ENCODE measurements around the gene TUBB4B.
A peak's percentile ranks its signal among the peaks of the same experiment; 100 is the strongest.

The TUBB4B gene

DNA sequence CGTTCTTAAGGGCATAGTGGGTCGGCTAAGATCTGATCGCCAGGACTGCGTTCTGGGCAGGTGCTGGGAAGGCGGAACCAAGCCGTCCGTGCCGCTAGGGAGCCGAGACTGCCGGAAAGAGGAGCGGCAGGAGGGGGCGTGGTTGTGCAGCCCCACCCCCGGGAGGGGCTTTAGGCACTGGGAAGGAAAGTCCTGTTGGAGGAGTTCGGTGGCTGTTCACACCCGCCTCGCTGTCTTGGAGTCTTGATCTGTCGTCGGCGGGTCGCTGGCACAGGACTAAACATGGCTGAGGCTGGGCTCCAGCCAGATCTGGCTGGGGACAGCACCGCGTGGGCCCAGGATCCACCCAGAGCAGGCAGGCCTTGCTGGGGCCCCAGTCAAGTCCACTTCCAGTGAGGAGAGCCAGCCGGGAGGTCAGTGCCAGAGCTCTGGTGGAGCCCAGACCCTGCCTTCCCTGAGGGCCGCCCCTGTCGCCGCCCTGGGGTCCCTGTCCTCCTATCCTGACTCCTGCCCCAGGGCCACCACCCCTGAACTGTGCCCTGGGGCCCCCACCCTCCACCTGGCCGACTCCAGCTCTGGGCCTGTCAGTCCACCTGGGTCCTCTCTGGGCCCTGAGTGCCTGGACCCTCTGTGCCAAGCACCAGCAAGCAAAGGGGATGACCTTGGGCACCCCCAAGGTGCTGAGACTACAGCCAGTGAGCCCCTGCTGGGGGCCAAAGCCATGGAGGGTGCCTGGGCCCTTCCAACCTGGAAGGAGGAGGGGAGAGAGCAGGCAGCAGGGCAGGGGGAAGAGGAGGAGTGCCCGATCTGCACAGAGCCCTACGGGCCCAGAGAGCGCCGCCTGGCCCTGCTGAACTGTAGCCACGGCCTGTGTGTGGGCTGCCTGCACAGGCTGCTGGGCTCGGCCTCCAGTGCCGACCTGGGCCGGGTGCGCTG, 23.5 kb upstream of the TUBB4B start:
- ChIA-PET CTCF (interaction anchor here (1.0 to 1.1 kb wide), 4 partner anchors 17 to 188 kb away, joined by 3 to 4 read pairs (median 3); no protein-coding TSS in a partner anchor), POLR2A (interaction anchor here (0.6 to 17.2 kb wide), 9 partner anchors 9 to 186 kb away, joined by 3 to 304 read pairs (median 8); partner anchors contain the start of genes FUT7, NDOR1, TMEM203 and TPRN)
- Histone ChIP-seq H3K27ac (ENCODE audit: extremely low read depth, low read depth, low read length) (no peak overlapping the region), H3K9me3 (ENCODE audit: control insufficient read depth, insufficient read depth, low read depth, low read length) (no peaks in the 10 kb centered on the region), H3K36me3 (ENCODE audit: control insufficient read depth in 2 of 2, insufficient read depth in 1 of 2, low read length in 2 of 2) (peaks cover 0 to 70% of the 10 kb centered on the region in 2 experiments; a peak in 1 of 3 replicates), H3K4me3 (ENCODE audit: low read depth, low read length) (no peak overlapping the region), H3K4me1 (ENCODE audit: control insufficient read depth, insufficient read depth, low read length) (no peaks in the 10 kb centered on the region; the same call in 1 of the 2 replicates)
- TF ChIP-seq, protein P1, sequence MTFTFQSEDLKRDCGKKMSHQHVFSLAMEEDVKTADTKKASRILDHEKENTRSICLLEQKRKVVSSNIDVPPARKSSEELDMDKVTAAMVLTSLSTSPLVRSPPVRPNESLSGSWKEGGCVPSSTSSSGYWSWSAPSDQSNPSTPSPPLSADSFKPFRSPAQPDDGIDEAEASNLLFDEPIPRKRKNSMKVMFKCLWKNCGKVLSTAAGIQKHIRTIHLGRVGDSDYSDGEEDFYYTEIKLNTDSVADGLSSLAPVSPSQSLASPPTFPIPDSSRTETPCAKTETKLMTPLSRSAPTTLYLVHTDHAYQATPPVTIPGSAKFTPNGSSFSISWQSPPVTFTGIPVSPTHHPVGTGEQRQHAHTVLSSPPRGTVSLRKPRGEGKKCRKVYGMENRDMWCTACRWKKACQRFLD (tag by site-specific recombination; IDR thresholded peaks at IDR 0.05): no peak
- peak; percentile 61; the same call in 1 of the 2 replicates for TF ChIP-seq KLF8 (tag by site-specific recombination; IDR thresholded peaks at IDR 0.05)
- TF ChIP-seq, protein P2, sequence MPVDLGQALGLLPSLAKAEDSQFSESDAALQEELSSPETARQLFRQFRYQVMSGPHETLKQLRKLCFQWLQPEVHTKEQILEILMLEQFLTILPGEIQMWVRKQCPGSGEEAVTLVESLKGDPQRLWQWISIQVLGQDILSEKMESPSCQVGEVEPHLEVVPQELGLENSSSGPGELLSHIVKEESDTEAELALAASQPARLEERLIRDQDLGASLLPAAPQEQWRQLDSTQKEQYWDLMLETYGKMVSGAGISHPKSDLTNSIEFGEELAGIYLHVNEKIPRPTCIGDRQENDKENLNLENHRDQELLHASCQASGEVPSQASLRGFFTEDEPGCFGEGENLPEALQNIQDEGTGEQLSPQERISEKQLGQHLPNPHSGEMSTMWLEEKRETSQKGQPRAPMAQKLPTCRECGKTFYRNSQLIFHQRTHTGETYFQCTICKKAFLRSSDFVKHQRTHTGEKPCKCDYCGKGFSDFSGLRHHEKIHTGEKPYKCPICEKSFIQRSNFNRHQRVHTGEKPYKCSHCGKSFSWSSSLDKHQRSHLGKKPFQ (tag by site-specific recombination; IDR thresholded peaks at IDR 0.05): peak; percentile 94
- TF ChIP-seq ZNF184 (tag by site-specific recombination; IDR thresholded peaks at IDR 0.05): no peak
- TF ChIP-seq KLF16 (tag by site-specific recombination; IDR thresholded peaks at IDR 0.05): peak; percentile 60; the same call in 1 of the 2 replicates
- peak; percentile 99 for TF ChIP-seq KLF9 (tag by site-specific recombination; IDR thresholded peaks at IDR 0.05; ENCODE audit: low read depth)
- peak; percentile 79 for TF ChIP-seq SP2 (tag by site-specific recombination; IDR thresholded peaks at IDR 0.05)
- TF ChIP-seq ZFHX2 (tag by site-specific recombination; conservative IDR thresholded peaks at IDR 0.05): peak; percentile 45
- peak; percentile 23; the same call in 1 of the 2 replicates for TF ChIP-seq SP7 (tag by site-specific recombination; IDR thresholded peaks at IDR 0.05)
- TF ChIP-seq, protein P3, sequence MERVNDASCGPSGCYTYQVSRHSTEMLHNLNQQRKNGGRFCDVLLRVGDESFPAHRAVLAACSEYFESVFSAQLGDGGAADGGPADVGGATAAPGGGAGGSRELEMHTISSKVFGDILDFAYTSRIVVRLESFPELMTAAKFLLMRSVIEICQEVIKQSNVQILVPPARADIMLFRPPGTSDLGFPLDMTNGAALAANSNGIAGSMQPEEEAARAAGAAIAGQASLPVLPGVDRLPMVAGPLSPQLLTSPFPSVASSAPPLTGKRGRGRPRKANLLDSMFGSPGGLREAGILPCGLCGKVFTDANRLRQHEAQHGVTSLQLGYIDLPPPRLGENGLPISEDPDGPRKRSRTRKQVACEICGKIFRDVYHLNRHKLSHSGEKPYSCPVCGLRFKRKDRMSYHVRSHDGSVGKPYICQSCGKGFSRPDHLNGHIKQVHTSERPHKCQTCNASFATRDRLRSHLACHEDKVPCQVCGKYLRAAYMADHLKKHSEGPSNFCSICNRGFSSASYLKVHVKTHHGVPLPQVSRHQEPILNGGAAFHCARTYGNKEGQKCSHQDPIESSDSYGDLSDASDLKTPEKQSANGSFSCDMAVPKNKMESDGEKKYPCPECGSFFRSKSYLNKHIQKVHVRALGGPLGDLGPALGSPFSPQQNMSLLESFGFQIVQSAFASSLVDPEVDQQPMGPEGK (tag by site-specific recombination; IDR thresholded peaks at IDR 0.05): peak; percentile 85
- TF ChIP-seq ZNF510 (tag by site-specific recombination; IDR thresholded peaks at IDR 0.05; ENCODE audit: insufficient replicate concordance): no peak
- TF ChIP-seq, protein P4, sequence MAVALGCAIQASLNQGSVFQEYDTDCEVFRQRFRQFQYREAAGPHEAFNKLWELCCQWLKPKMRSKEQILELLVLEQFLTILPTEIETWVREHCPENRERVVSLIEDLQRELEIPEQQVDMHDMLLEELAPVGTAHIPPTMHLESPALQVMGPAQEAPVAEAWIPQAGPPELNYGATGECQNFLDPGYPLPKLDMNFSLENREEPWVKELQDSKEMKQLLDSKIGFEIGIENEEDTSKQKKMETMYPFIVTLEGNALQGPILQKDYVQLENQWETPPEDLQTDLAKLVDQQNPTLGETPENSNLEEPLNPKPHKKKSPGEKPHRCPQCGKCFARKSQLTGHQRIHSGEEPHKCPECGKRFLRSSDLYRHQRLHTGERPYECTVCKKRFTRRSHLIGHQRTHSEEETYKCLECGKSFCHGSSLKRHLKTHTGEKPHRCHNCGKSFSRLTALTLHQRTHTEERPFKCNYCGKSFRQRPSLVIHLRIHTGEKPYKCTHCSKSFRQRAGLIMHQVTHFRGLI (tag by site-specific recombination; IDR thresholded peaks at IDR 0.05): 0 out of 2 replicates have a peak, but pooled peaks have one; percentile 34
- TF ChIP-seq GLIS2 (tag by site-specific recombination; IDR thresholded peaks at IDR 0.05): peak; percentile 66; the same call in 1 of the 2 replicates
- TF ChIP-seq, protein P5, sequence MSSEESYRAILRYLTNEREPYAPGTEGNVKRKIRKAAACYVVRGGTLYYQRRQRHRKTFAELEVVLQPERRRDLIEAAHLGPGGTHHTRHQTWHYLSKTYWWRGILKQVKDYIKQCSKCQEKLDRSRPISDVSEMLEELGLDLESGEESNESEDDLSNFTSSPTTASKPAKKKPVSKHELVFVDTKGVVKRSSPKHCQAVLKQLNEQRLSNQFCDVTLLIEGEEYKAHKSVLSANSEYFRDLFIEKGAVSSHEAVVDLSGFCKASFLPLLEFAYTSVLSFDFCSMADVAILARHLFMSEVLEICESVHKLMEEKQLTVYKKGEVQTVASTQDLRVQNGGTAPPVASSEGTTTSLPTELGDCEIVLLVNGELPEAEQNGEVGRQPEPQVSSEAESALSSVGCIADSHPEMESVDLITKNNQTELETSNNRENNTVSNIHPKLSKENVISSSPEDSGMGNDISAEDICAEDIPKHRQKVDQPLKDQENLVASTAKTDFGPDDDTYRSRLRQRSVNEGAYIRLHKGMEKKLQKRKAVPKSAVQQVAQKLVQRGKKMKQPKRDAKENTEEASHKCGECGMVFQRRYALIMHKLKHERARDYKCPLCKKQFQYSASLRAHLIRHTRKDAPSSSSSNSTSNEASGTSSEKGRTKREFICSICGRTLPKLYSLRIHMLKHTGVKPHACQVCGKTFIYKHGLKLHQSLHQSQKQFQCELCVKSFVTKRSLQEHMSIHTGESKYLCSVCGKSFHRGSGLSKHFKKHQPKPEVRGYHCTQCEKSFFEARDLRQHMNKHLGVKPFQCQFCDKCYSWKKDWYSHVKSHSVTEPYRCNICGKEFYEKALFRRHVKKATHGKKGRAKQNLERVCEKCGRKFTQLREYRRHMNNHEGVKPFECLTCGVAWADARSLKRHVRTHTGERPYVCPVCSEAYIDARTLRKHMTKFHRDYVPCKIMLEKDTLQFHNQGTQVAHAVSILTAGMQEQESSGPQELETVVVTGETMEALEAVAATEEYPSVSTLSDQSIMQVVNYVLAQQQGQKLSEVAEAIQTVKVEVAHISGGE (tag by site-specific recombination; conservative IDR thresholded peaks at IDR 0.05; ENCODE audit: low read depth): peak; percentile 43; the same call in 1 of the 2 replicates
- no peak for TF ChIP-seq ZNF830 (tag by site-specific recombination; IDR thresholded peaks at IDR 0.05; ENCODE audit: low read depth)
- peak; percentile 89 for TF ChIP-seq ZBTB17 (tag by site-specific recombination; IDR thresholded peaks at IDR 0.05)
- 0 out of 2 replicates have a peak, but pooled peaks have one; percentile 10 for TF ChIP-seq ZNF660 (tag by site-specific recombination; IDR thresholded peaks at IDR 0.05)
- peak; percentile 82 for TF ChIP-seq SP3 (tag by site-specific recombination; IDR thresholded peaks at IDR 0.05)
- TF ChIP-seq ZNF529 (tag by site-specific recombination; IDR thresholded peaks at IDR 0.05; ENCODE audit: insufficient replicate concordance): no peak
- TF ChIP-seq ZNF792 (tag by site-specific recombination; IDR thresholded peaks at IDR 0.05): no peak
- no peak for TF ChIP-seq ZNF174 (tag by site-specific recombination; IDR thresholded peaks at IDR 0.05)
- no peak for TF ChIP-seq ZFP69B (tag by site-specific recombination; IDR thresholded peaks at IDR 0.05)
- TF ChIP-seq, protein P6, sequence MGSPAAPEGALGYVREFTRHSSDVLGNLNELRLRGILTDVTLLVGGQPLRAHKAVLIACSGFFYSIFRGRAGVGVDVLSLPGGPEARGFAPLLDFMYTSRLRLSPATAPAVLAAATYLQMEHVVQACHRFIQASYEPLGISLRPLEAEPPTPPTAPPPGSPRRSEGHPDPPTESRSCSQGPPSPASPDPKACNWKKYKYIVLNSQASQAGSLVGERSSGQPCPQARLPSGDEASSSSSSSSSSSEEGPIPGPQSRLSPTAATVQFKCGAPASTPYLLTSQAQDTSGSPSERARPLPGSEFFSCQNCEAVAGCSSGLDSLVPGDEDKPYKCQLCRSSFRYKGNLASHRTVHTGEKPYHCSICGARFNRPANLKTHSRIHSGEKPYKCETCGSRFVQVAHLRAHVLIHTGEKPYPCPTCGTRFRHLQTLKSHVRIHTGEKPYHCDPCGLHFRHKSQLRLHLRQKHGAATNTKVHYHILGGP (tag by site-specific recombination; IDR thresholded peaks at IDR 0.05): no peak
- peak; percentile 25; the same call in 1 of the 2 replicates for TF ChIP-seq ZNF341 (tag by site-specific recombination; IDR thresholded peaks at IDR 0.05; ENCODE audit: low read depth)
- no peak for TF ChIP-seq ZBTB20 (tag by site-specific recombination; IDR thresholded peaks at IDR 0.05)

Data from HEK293 (cell line).